Hematopoietic multipotent progenitor cell treated with erythropoietin and hydrocortisone succinate and interleukin-3 and kit ligand, for 15 days (in vitro differentiated cells): ENCODE results near the gene PDE10A.
"Not testable (repeated sequence)": the region's sequence is repeated elsewhere in the genome, so short reads cannot be mapped to it uniquely, and the experiment has no call there.

ENCODE experiments used
- DNase-seq: peaks from one replicate; pipeline ENCODE4 v3.0.0-alpha.2; 2015; ENCODE audit warnings: low spot score

The PDE10A gene

DNA sequence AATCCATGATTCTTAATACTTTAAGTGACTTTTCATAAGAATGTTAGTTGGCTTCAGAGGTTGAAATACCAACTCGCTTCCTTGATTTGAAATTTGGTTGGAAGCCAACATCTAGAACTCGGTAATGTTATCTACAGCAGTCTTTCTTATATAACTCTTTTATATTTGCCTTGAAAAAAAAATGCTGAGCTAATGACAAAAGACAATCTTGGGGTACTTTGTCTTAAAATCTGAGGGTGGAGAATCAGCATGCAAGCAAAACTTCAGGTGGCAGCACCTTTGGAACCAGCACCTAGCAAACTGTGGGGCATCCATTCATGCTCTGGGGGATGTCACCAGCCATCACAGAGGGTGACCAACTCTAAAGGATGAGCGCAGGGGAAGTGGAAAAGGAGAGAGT lies 76.3 kb downstream of the PDE10A start:
- no peak for DNase-seq

DNA sequence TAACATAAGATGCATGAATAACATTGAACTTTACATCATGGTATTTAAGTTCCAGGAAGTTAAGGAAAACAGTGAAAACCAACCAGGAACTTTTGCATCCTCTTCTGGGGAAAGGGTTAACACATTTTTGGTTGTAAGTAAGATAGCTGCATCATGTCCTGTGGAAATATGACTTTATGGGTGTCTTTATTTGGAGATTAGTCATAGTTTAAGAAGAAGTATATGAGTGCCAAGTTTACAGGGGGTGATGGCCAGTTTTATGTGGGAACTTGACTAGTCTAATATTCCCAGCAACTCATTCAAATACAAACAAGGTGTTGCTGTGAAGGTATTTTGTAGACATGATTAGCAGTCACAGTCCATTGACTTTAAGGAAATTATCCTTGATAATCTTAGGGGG lies 78.0 kb downstream of the PDE10A start:
- no peak for DNase-seq

DNA sequence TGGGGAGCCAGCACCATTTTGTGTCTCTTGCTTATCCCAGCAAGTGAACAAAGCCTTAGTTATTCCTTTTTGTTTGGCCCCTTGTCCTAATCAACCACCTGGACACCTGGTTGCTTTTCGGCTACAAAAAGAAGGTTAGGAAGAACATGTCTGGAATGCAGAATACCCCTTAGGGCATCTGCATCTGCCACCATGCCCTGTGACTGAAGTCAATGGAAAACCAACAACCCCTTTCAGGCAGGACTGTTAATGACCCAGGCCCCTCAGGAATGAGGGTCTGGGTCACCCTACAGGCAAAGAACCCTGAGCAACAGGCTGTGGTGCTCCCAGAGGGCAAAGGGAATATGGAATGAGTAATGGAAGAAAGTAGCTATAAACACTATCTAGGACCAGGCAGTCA lies 78.5 kb downstream of the PDE10A start:
- no peak for DNase-seq

DNA sequence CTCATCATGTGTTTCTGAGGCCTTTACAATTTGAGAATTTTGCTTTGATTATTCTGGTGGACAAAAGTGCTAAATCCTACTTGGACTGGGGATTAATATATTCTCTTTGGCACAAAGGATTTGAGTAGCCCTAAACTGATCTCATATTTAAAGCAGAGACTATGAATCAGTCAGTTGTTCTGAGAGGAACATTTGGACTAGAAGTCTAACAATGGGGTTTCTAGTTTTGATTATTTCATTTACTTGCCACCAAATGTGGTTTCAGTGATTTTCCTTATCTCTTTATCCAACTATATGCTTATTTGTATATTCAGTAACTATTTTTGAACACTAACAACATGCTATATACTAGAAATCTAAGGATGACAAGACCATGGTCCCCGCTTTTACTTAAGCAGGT lies 81.4 kb downstream of the PDE10A start:
- no peak for DNase-seq

DNA sequence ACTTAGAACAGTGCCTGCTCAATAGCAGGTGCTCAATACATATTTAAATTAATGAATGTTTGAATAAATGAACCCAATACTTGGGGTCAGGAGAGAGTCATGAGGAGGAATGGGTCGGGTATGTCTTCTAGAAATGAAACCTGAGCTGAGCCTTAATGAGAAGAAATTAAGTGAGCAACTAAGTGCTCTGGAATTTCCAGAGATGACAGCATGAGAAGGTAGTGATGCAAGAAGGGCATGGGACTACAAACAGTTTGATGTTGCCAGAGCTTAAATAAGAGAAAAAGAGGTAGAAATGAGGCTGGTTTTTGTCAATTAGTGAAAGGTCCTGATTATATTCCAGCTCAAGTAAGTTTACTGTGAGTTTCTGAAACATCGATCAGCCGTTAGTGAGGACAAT lies 82.9 kb downstream of the PDE10A start:
- DNase-seq: no peak

DNA sequence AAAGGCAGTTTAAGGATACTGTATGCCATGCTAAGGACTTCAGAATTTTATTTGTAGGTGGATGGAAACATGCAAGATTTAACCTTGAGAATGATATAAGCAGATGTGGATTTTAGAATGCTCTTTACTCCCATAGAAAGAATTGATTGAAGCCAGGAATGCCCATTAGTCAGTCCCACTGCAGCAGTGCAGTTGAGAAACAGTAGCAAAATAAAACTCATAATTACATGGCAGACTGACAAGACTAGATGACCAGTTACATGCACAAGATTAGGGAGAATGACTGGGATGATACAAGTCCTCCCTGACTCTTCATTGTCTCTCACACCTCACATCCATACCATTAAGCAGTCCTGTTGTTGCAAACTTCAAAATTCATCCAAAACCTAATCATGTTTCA lies 83.9 kb downstream of the PDE10A start:
- no peak for DNase-seq

DNA sequence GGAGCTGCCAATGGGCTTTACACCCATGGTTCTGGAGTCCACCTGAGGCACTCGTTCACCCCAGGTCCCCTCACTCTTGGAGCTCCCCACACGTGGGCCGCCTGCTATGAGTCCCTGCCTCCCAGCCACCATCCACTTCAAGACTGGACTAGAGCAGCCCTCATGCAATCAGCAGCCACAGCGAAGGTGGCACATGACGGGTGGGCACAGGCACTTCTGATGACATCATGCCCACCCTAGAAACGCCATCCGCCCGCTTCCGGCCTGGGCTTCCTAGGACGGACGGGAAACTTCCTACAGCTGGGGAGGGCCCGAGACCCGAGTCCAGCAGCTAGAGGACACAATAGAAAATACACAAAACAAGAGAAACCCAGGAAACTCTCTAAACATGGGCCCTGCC lies 85.5 kb downstream of the PDE10A start:
- no peak for DNase-seq

DNA sequence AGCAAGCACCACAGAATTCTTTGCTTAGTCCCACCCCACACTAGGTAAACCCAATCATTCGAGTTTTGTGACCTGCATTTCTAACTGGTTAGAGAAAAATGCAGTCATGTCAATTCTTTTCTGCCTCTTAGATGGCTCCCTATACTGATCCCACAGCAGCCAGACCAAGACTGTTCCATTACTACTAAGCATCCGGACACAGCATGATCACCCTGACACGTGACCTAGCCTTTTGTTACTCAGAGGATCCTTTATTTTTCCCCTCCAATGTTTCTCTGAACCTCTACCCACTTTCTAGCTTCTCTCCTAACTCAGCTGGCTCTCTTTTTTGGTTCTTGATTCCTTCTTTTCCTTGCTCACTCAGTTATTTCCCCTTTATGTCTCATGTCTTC lies 87.9 kb downstream of the PDE10A start:
- DNase-seq: no peak

DNA sequence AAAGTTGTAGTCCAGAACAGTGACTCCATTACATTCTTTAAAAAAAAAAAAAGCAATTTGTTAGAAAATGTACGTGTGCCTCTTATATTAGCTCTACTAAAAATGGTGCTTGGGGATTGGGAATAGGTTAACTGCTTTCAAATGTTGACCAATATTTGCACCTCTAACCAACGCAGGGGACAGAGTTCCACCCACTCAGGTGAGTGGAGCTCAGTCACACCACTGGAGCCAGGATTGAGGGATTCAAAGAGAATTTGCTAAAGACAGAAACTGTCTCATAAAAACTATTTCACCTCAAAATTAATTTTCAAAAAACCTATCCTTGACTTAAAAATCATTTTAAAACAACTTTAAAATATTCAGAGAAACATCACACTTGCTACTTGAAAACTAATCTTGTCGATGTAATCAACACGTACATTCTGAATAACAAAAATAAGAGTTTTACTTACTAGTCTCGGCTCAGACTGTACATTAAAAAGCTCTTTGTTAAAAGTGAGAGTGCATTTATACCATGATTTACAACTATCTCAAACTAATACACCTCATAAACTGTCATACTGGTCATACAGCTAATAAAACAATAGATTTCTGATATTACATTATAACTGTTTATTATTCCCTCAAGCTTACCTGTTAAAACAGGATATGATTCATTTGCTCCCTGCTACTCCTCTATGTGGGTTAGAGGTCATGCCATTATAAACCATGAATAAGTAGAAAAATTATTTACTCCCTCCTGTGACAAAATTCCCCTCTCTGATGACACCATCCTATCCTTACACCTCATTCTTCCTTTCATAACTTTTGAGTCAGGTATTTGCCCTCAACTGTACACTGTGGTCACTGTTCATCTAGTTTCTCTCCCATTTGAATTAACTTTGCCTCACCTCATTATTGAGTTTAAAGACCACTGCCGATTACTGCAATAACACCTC lies 88.6 kb downstream of the PDE10A start:
- no peak for DNase-seq

DNA sequence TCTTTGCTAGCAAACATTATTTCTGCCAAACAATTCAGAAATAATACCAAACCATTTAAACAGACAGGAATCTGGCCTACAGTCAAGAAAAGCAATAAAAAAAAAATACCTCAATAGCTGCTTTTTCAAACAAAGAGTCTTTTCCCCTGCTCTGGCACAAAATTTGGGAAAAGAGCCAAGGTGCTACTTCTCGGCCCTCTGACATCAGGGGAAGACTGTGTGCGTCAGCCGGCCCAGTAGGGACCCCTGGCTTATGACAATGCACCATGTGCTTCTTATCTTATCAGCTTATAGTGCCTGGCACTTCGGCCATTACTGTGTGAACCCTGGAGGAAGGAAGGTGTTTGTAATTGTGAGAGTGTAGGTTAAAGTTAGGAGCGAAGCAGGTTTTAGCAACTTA lies 89.4 kb downstream of the PDE10A start:
- no peak for DNase-seq

DNA sequence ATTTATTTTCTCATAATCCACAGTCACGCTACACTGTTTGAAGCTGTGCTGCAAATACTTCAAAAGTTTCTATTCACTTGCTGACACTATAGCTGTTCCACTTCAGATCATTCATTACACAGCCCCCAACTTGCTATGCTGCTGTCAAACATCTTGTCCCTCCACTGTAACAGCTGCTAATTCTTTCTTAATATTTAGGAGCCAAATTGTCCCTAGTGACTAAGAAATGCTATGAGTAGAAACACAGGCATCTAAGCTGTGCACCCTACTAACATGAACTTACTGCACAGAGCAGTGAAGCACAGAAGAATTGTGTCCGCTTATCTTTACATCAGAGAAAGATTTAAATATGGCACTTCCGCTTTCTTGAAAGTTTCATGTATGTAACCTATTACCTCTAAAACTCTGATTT lies 91.3 kb downstream of the PDE10A start:
- no peak for DNase-seq

DNA sequence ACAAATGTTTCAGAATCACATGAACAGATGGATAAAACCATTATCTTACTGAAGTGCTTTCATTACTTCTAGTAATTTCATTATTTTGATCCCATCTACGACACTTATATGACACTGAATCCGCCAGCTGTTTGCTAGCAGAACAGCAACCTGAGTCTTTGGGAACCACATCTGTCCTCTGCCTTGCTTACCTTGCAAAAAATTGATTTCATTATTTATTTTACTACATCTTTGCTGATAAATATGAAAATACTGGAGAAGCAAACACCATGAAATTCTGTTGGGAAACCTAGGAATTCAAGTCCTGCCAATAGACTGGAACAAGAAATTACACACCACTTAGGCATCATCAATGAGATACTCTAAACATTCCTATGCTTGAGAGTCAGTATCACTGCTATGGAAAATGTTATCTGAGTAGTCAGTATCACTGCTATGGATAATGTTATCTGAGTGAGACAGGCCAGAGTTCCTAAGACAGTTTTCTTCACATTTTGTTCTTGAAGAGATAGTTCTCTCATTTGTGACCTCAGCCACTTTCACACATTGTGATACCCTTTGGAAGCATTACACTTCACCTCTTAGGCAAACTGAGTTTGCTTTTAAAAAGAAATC lies 91.9 kb downstream of the PDE10A start:
- DNase-seq: no peak

DNA sequence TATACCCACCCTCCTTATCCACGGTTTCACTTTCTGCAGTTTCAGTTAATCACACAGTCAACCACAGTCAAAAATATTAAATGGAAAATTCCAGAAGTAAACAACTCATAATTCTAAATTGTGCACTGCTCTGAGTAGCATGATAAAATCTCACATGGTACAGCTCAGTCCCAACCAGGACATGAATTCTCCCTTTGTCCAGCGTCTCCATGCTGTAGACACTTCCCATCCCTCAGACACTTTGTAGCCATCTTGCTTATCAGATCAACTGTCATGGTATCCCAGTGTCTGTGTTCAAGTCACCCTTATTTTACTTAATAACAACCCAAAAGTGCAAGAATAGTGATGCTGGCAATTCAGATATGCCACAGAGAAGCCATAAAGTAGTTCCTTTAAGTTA lies 94.7 kb downstream of the PDE10A start:
- no peak for DNase-seq

DNA sequence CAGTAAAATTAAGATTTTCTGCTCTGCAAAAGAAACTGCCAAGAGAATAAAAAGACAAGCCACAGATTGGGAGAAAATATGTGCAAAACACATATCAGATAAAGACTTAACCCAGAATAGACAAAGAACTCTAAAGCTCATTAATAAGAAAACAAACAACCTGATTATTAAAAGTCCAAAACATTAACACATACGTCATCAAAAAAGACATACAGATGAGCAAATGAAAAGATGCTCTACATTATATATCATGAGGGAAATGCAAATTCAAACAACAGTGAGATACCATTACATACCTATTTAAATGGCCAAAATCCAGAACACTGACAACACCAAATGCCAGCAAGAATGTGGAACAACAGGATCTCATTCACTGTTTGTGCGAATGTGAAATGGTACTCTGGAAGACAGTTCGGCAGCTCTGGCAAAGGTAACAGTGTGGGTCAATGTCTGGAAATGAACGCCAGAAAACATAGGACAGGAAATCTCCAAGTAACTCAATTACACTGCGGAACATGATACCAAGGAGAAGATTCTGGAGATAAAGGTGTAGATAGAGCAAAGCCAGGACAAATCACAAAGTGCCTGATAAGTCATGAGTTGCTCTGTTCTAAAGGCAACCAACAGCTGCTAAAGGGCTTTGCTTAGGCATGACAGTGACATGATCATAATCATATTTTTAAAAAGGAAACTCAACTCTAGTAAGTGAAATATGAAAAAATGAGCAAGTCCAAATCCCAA lies 96.8 kb downstream of the PDE10A start:
- no peak for DNase-seq

DNA sequence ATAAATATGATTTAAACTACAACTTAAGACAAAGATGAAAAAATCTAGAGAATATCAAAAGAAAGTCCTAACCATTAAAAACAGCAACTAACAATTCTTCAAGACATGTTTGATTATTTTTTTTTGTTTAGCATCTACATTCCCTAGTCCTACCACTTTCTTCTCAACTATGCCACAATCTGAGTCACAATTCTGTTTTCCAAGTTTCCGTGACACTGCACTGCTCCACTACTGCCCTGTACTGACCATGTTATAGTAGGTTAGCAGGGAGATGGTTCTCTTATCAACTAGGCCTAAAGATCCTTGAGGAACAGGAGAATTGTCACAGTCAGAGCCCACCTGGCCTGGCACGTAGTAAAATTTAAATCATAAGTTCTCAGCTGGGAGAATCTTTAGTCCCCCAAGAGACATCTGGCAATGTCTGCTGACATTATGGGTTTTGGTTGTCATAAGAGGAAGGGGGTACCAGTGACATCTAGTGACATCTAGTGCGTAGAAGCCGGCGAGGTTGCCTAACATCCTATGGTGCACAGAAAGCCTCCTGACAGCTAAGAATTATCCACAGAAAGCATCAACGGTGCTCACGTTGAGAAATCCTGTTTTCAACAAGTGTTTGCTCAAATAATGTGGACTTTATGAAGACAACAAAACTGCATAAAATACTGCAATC lies 100.5 kb downstream of the PDE10A start:
- DNase-seq: no peak

DNA sequence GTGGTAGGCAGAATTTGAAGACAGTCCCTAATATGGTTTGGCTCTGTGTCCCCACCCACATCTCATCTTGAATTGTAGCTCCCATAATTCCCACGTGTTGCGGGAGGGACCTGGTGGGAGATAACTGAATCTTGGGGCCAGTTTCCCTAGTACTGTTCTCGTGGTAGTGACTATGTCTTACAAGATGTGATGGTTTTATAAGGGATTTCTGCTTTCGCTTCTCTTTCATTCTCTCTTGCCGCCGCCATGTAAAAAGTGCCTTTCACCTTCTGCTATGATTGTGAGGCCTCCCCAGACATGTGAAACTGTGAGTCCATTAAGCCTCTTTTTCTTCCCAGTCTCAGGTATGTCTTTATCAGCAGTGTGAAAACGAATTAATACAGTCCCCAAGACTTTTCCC lies 103.4 kb downstream of the PDE10A start:
- no peak for DNase-seq

DNA sequence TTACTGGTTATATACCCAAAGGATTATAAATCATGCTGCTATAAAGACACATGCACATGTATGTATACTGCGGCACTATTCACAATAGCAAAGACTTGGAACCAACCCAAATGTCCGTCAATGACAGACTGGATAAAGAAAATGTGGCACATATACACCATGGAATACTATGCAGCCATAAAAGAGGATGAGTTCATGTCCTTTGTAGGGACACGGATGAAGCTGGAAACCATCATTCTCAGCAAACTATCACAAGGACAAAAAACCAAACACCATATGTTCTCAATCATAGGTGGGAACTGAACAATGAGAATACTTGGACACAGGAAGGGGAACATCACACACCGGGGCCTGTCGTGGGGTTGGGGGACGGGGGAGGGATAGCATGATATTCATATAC lies 104.9 kb downstream of the PDE10A start:
- not testable (repeated sequence) for DNase-seq

DNA sequence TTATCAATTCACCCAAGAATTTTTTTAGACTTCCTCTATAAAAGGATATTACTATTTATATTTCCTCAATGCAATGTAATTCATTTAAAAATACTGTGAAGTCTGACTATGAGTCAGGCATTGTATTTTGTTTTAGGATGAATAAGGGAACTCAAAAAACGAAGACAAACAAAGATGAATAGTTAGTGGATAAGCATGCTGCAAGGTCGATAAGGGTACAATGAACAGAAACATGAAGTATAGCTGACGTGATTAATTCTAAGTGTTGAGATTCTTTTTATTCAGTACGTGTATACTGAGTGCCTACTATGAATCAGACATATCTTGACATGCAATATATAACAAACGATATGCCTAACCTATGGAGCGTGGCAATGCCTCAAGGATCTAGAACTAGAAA lies 105.4 kb downstream of the PDE10A start:
- DNase-seq: no peak

DNA sequence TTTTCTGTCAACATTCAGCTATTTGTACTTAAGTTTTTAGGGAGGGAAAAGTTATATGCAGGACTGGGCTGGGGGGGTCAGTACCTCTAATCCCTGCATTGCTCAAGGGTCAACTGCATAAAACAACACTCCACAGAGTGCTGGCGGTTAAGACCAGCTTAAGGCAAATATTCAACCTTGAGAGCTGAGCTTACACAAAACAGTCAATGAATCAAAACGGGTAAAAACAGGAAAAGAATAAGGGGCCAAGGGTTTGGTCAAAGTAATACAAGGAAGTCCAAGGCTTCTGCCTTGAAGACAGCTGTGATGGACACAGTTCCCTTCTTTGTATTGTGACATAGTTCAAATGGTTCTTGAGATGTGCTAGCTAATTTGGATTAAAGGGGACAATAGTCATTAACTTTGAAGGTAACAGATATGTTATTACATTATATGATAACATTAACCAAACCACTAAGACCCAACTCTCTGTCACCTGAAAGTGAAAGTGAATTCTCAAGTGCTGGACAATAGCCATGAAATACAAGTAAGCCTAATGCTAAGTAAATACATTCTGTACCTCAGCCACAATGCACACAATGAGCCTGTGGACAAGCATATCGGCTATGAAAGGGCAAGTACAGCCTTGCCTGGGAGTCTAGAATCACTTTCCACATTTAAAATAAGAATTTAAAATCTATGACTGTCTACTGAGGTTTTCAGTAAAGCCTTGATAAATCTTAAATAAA lies 106.8 kb downstream of the PDE10A start:
- no peak for DNase-seq

DNA sequence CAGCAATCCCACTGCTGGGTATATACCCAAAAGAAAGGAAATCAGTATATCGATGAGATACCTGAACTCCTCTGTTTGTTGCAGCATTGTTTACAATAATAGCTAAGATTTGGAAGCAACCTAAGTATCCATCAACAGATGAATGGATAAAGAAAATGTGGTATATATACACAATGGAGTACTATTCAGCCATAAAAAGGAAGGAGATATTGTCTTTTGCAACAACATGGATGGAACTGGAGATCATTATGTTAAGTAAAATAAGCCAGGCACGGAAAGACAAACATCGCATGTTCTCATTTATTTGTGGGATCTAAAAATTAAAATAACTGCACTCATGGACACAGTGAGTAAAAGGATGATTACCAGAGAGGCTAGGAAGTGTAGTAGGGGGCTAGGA lies 108.4 kb downstream of the PDE10A start:
- DNase-seq: not testable (repeated sequence)

DNA sequence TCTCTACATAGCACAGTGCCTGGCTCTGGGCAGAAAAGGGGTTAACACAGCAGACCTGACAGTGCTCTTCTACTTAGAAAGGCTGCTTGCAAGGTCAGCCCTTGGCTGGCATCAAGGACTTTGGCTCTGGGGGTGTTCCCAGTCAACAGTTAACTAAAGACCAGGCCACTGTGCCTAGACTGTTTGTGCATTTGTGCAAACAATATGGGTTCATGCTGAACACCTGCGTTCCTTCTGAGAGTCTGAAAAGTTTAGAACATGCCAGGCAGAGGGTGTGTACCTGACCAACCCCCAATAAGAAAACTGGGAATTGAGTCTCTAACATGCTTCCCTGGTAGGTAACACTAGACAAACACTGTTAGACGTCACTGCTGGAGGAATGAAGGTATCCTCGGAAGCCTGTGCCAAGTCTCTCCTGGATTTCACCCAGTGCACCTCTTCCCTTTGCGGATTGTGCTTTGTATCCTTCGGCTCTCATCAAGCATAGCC lies 110.7 kb downstream of the PDE10A start:
- DNase-seq: no peak

DNA sequence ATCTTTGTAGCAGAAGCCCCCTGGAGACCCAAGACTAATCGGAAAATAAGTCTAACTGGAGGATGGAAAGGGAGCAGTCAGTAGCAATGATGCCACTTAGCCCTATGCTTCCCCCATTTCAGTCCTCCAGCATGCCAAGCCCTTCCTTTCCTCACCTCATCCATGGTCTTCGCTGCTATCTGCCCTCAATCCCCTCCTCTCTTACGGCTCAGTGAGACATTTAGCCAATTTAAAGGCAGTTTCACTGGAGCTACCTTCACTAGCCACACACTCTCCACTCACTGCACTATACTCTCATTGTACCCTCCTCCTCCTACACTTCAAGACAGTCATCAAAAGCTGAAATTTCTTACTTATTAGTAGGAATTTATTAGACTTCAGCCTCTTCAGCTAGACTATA lies 111.2 kb downstream of the PDE10A start:
- DNase-seq: no peak
